HG03469 (cell line): ENCODE measurements around the gene GPX1.
A peak's percentile ranks its signal among the peaks of the same experiment; 100 is the strongest.
"Not testable (repeated sequence)": the region's sequence is repeated elsewhere in the genome, so short reads cannot be mapped to it uniquely, and the experiment has no call there.

Source experiments
- ATAC-seq: cut with Tn5 transposase; IDR thresholded peaks from one replicate; pipeline ENCODE4 v1.9.1; 2021; ENCODE audit warnings: mild to moderate bottlenecking, moderate library complexity, moderate number of reproducible peaks; ENCODE audit not compliant: unreplicated experiment

GPX1 gene

GRCh38 chr3:49358884-49359225 is 702 bp upstream of the GPX1 start:
- no peak for ATAC-seq

- ATAC-seq: not testable (repeated sequence)
These were observed 523 bp downstream of the GPX1 start for GRCh38 chr3:49357443-49358216.

GRCh38 chr3:49357095-49357442 is 1.1 kb downstream of the GPX1 start:
- ATAC-seq: not testable (repeated sequence)

- no peak for ATAC-seq
These were observed 5.2 kb downstream of the GPX1 start for GRCh38 chr3:49352890-49353421.

GRCh38 chr3:49352281-49352680 is 5.9 kb downstream of the GPX1 start:
- no peak for ATAC-seq

- ATAC-seq: no peak
These were observed 6.6 kb downstream of the GPX1 start for GRCh38 chr3:49351521-49352011.

GRCh38 chr3:49349348-49350114 is 8.6 kb downstream of the GPX1 start:
- ATAC-seq: no peak

GRCh38 chr3:49348361-49348760 is 9.8 kb downstream of the GPX1 start:
- ATAC-seq: not testable (repeated sequence)

- no peak for ATAC-seq
These were observed 11.3 kb downstream of the GPX1 start for GRCh38 chr3:49346797-49347251.

- no peak for ATAC-seq
These were observed 15.0 kb downstream of the GPX1 start for GRCh38 chr3:49343163-49343562.

GRCh38 chr3:49341996-49342395 is 16.2 kb downstream of the GPX1 start:
- no peak for ATAC-seq

- ATAC-seq: peak; percentile 63
These were observed 18.0 kb downstream of the GPX1 start, which contains the start of gene USP4 for GRCh38 chr3:49339941-49340800. Gene USP4, minus strand, starts transcription at chr3:49340053. Its CDS starts 29 bp downstream, at chr3:49340024.

- no peak for ATAC-seq
These were observed 18.6 kb downstream of the GPX1 start for GRCh38 chr3:49339581-49339940.

- no peak for ATAC-seq
These were observed 24.1 kb downstream of the GPX1 start for GRCh38 chr3:49333916-49334633.

- no peak for ATAC-seq
These were observed 25.1 kb downstream of the GPX1 start for GRCh38 chr3:49333091-49333490.

- ATAC-seq: no peak
These were observed 29.0 kb downstream of the GPX1 start for GRCh38 chr3:49329186-49329585.

- not testable (repeated sequence) for ATAC-seq
These were observed 29.8 kb downstream of the GPX1 start for GRCh38 chr3:49328350-49328749.

- no peak for ATAC-seq
These were observed 30.7 kb downstream of the GPX1 start for GRCh38 chr3:49327485-49327884.

GRCh38 chr3:49324768-49325167 is 33.4 kb downstream of the GPX1 start:
- no peak for ATAC-seq
